H1 (cell line): ENCODE results near the gene APOO. TPM values are rescaled to one million over a fixed set of nuclear protein-coding genes. Genes with fewer than 3 reads are reported as not detected.

ENCODE experiments used
- CTCF ChIA-PET: fragments of 300-600 bp; sonication (Branson Sonifier 250); formaldehyde crosslinking; loops from one replicate; lab custom pipeline; 2021; ENCODE audit not compliant: partially characterized antibody; lab: Charles Lee
- POLR2A ChIA-PET: fragments of 300-600 bp; sonication (Branson Sonifier 250); formaldehyde crosslinking; loops from one replicate; lab custom pipeline; 2021; ENCODE audit warnings: inconsistent platforms; ENCODE audit not compliant: partially characterized antibody; lab: Charles Lee
- DNase-seq, 2 experiments: peaks; one replicate each; pipeline versions ENCODE4 v3.0.0 to v3.0.0-alpha.2; 2010 to 2022; ENCODE audit warnings: low spot score in 2 of 2, low read depth in 1 of 2, mixed read lengths in 1 of 2
- FAIRE-seq: peaks from 2 replicates; lab custom pipeline; 2011; peaks lifted over from hg19 to GRCh38; lab: Jason Lieb, UNC
- H2AFZ ChIP-seq: 2 replicates; pipeline ENCODE4 v1.8.1; 2012; ENCODE audit warnings: low read length, inconsistent platforms
- H2AK5ac ChIP-seq: 2 replicates; pipeline ENCODE4 v1.6.1; 2013; ENCODE audit warnings: low read depth, low read length
- H2BK120ac ChIP-seq: replicated peaks from 2 replicates; pipeline ENCODE3; 2013; ENCODE audit warnings: low read depth, low read length, inconsistent platforms
- H2BK12ac ChIP-seq: 2 replicates; pipeline ENCODE4 v1.6.1; 2013; ENCODE audit warnings: low read depth, low read length
- H2BK15ac ChIP-seq: 2 replicates; pipeline ENCODE4 v1.6.1; 2013; ENCODE audit warnings: low read length
- H2BK20ac ChIP-seq: 2 replicates; pipeline ENCODE4 v1.6.1; 2013; ENCODE audit warnings: low read length
- H2BK5ac ChIP-seq: 2 replicates; pipeline ENCODE4 v1.6.1; 2013; ENCODE audit warnings: low read depth, low read length
- H3K14ac ChIP-seq: 2 replicates; pipeline ENCODE4 v1.6.1; 2013; ENCODE audit warnings: inconsistent platforms; ENCODE audit not compliant: insufficient read length
- H3K18ac ChIP-seq: 2 replicates; pipeline ENCODE4 v1.6.1; 2013; ENCODE audit warnings: low read length; ENCODE audit errors: extremely low read depth
- H3K23ac ChIP-seq: 2 replicates; pipeline ENCODE4 v1.6.1; 2013; ENCODE audit warnings: inconsistent platforms; ENCODE audit not compliant: insufficient read length
- H3K23me2 ChIP-seq: 2 replicates; pipeline ENCODE4 v1.6.1; 2013; ENCODE audit warnings: low read depth, low read length
- H3K27ac ChIP-seq: 2 replicates; pipeline ENCODE4 v1.6.1; 2011; ENCODE audit warnings: low read depth, low read length, inconsistent platforms
- H3K27me3 ChIP-seq, 4 experiments: replicated peaks in 1 of 4; 1 replicate in 1 of 4; 2 replicates in 3 of 4; pipeline versions ENCODE4 v1.6.1 to v1.8.1; 2011 to 2013; ENCODE audit warnings: low read length in 3 of 4, mild to moderate bottlenecking in 3 of 4, inconsistent platforms in 2 of 4, mixed read lengths in 2 of 4, moderate library complexity in 1 of 4; ENCODE audit not compliant: control insufficient read depth in 3 of 4, insufficient read depth in 3 of 4; ENCODE audit errors: extremely low read depth in 1 of 4
- H3K36me3 ChIP-seq, 4 experiments: 2 replicates each; pipeline versions ENCODE4 v1.6.1 to v1.8.1; 2011 to 2013; ENCODE audit warnings: mild to moderate bottlenecking in 4 of 4, low read length in 3 of 4, moderate library complexity in 2 of 4, control low read depth in 1 of 4, inconsistent platforms in 1 of 4; ENCODE audit not compliant: insufficient read depth in 4 of 4, control insufficient read depth in 2 of 4
- H3K4ac ChIP-seq: replicated peaks from 2 replicates; pipeline ENCODE3; 2013; ENCODE audit warnings: low read length, low read depth, mixed read lengths, inconsistent platforms; ENCODE audit not compliant: insufficient read length
- H3K4me1 ChIP-seq, 4 experiments: replicated peaks in 1 of 4; 1 replicate in 1 of 4; 2 replicates in 3 of 4; pipeline versions ENCODE4 v1.6.1 to v1.8.1; 2011 to 2013; ENCODE audit warnings: low read length in 3 of 4, inconsistent platforms in 2 of 4, mixed read lengths in 1 of 4; ENCODE audit not compliant: insufficient read depth in 4 of 4, control insufficient read depth in 3 of 4
- H3K4me2 ChIP-seq, 2 experiments: 2 replicates each; pipeline versions ENCODE4 v1.6.1 to v1.8.1; 2011 to 2013; ENCODE audit warnings: low read depth in 2 of 2, low read length in 2 of 2, control low read depth in 1 of 2, inconsistent platforms in 1 of 2, mild to moderate bottlenecking in 1 of 2; ENCODE audit not compliant: insufficient read depth in 1 of 2
- H3K4me3 ChIP-seq, 4 experiments: fragments of 200-600, 300-600 bp in 1 of 4; sonication (generic), shearing (Covaris generic), sonication (Bioruptor Twin) in 1 of 4; 2 replicates each; pipeline versions ENCODE4 v1.5.1 to v1.8.1; 2011 to 2016; ENCODE audit warnings: low read length in 4 of 4, low read depth in 3 of 4, control low read depth in 2 of 4, inconsistent platforms in 2 of 4, mild to moderate bottlenecking in 2 of 4, mixed read lengths in 1 of 4, moderate library complexity in 1 of 4; ENCODE audit not compliant: insufficient read depth in 2 of 4; ENCODE audit errors: extremely low read depth in 1 of 4
- H3K56ac ChIP-seq: replicated peaks from 2 replicates; pipeline ENCODE3; 2013; ENCODE audit warnings: low read depth, mild to moderate bottlenecking, mixed read lengths, low read length, inconsistent platforms; ENCODE audit not compliant: insufficient read length
- H3K79me1 ChIP-seq: 2 replicates; pipeline ENCODE4 v1.6.1; 2013; ENCODE audit warnings: low read depth, low read length, control low read depth
- H3K79me2 ChIP-seq, 2 experiments: 2 replicates each; pipeline versions ENCODE4 v1.6.1 to v1.8.1; 2012 to 2013; ENCODE audit warnings: low read length in 2 of 2, mild to moderate bottlenecking in 2 of 2, inconsistent platforms in 1 of 2; ENCODE audit not compliant: insufficient read depth in 2 of 2, control insufficient read depth in 1 of 2
- H3K9ac ChIP-seq, 4 experiments: replicated peaks in 1 of 4; 1 replicate in 1 of 4; 2 replicates in 3 of 4; pipeline versions ENCODE4 v1.6.1 to v1.8.1; 2011 to 2013; ENCODE audit warnings: low read depth in 3 of 4, low read length in 3 of 4, control low read depth in 2 of 4, mild to moderate bottlenecking in 2 of 4, moderate library complexity in 2 of 4, inconsistent platforms in 1 of 4; ENCODE audit errors: extremely low read depth in 1 of 4
- H3K9me3 ChIP-seq, 2 experiments: 2 replicates each; pipeline versions ENCODE4 v1.6.1 to v1.8.1; 2012 to 2013; ENCODE audit warnings: mild to moderate bottlenecking in 2 of 2, moderate library complexity in 2 of 2, control low read depth in 1 of 2, inconsistent platforms in 1 of 2, low read depth in 1 of 2, low read length in 1 of 2, mixed read lengths in 1 of 2; ENCODE audit not compliant: insufficient read depth in 2 of 2
- H4K20me1 ChIP-seq, 2 experiments: replicated peaks in 1 of 2; 2 replicates each; pipeline versions ENCODE3 to v1.8.1; 2011 to 2013; ENCODE audit warnings: inconsistent platforms in 2 of 2, low read length in 2 of 2, mild to moderate bottlenecking in 1 of 2; ENCODE audit not compliant: insufficient read depth in 2 of 2, control insufficient read depth in 1 of 2
- H4K5ac ChIP-seq: 2 replicates; pipeline ENCODE4 v1.6.1; 2013; ENCODE audit warnings: low read length, low read depth, mixed read lengths, inconsistent platforms; ENCODE audit not compliant: insufficient read length
- H4K8ac ChIP-seq: 2 replicates; pipeline ENCODE4 v1.8.0; 2013; ENCODE audit warnings: mild to moderate bottlenecking, moderate library complexity, low read length, inconsistent platforms; ENCODE audit not compliant: insufficient read depth; ENCODE audit errors: extremely low read depth
- H4K91ac ChIP-seq: replicated peaks from 2 replicates; pipeline ENCODE3; 2013; ENCODE audit warnings: low read length, mixed read lengths, inconsistent platforms; ENCODE audit not compliant: insufficient read length
- ASH2L ChIP-seq: fragments of 200-600, 300-600 bp; sonication (generic); IDR thresholded peaks from one replicate; pipeline ENCODE4 v1.7.1; 2017; ENCODE audit warnings: low read length
- CHD1 ChIP-seq: IDR thresholded peaks from 2 replicates; pipeline ENCODE4 v1.6.1; 2012; ENCODE audit warnings: low read depth, low read length, improper control_type of control experiment
- CREB1 ChIP-seq: IDR thresholded peaks from 2 replicates; pipeline ENCODE4 v1.6.1; 2012; ENCODE audit warnings: inconsistent platforms
- EZH2 ChIP-seq: fragments of 200-600 bp; sonication (generic); IDR thresholded peaks from 2 replicates; pipeline ENCODE4 v1.7.1; 2012; ENCODE audit warnings: low read depth, mild to moderate bottlenecking, moderate library complexity, low read length, inconsistent platforms; ENCODE audit not compliant: severe bottlenecking
- GABPA ChIP-seq: IDR thresholded peaks from 2 replicates; pipeline ENCODE4 v1.6.1; 2011; ENCODE audit warnings: mild to moderate bottlenecking, low read length, moderate library complexity, borderline replicate concordance; ENCODE audit not compliant: insufficient read depth
- GTF2F1 ChIP-seq: IDR thresholded peaks from 2 replicates; pipeline ENCODE4 v1.6.1; 2012; ENCODE audit warnings: low read depth, low read length, improper control_type of control experiment, borderline replicate concordance
- HDAC2 ChIP-seq, 2 experiments: fragments of 300-600 bp in 1 of 2; sonication (generic) in 1 of 2; IDR thresholded peaks; 2 replicates each; pipeline ENCODE4 v1.6.1; 2011 to 2012; ENCODE audit warnings: low read depth in 2 of 2, low read length in 2 of 2, mild to moderate bottlenecking in 2 of 2, moderate library complexity in 2 of 2, borderline replicate concordance in 1 of 2, inconsistent platforms in 1 of 2
- JUND ChIP-seq: IDR thresholded peaks from 2 replicates; pipeline ENCODE4 v1.6.1; 2011; ENCODE audit warnings: mild to moderate bottlenecking, improper control_type of control experiment, low read length
- SIRT6 ChIP-seq: IDR thresholded peaks from one replicate; pipeline ENCODE4 v1.7.1; 2012; ENCODE audit warnings: low read length, inconsistent platforms
- TBP ChIP-seq: IDR thresholded peaks from 2 replicates; pipeline ENCODE4 v1.6.1; 2011; ENCODE audit warnings: low read depth, low read length, improper control_type of control experiment
- USF2 ChIP-seq: IDR thresholded peaks from 2 replicates; pipeline ENCODE4 v1.6.1; 2011; ENCODE audit warnings: low read length, improper control_type of control experiment
- YY1 ChIP-seq: IDR thresholded peaks from 2 replicates; pipeline ENCODE4 v1.6.1; 2011; ENCODE audit warnings: low read depth, mild to moderate bottlenecking, low read length
- ZNF274 ChIP-seq: IDR thresholded peaks from 2 replicates; pipeline ENCODE4 v1.7.0; 2012; ENCODE audit warnings: low read length, borderline replicate concordance; ENCODE audit errors: extremely low read depth
- WGBS, 2 experiments: shearing (Covaris generic) in 1 of 2; methylation state at CpG; one replicate each; pipeline versions ENCODE4 v1.1.6 to v1.1.7; 2013 to 2015; ENCODE audit warnings: low lambda C conversion rate in 2 of 2, mixed read lengths in 2 of 2, inconsistent platforms in 1 of 2, low coverage in 1 of 2, missing lambda C conversion rate in 1 of 2; ENCODE audit not compliant: insufficient replicate concordance in 2 of 2, insufficient coverage in 1 of 2, insufficient read length in 1 of 2; ENCODE audit errors: extremely low coverage in 1 of 2, missing lambda C conversion rate in 1 of 2; 5-methylcytosine and 5-hydroxymethylcytosine counted together
- polyA plus RNA-seq, 7 experiments: library from polyadenylated mRNA; depleted of rRNA in 3 of 7; stranded (reverse) in 5 of 7; unstranded in 2 of 7; fragments of >200 nt in 5 of 7; fragments of 200-250 nt in 2 of 7; gene quantifications; 1 replicate in 5 of 7; 2 replicates in 1 of 7; 4 replicates in 1 of 7; pipeline versions ENCODE4 v1.2.1 to v1.2.3, GENCODE V29; 2011 to 2013; ENCODE audit warnings: missing spikeins in 2 of 7, mixed read lengths in 2 of 7
- total RNA-seq: library from RNA; stranded (reverse); fragmentation: NEBNext Ultra II Directional; extraction: Animal tissue kit (Norgen Biotek cat#: 25700); gene quantifications from 2 replicates; pipeline ENCODE4 v1.2.1, GENCODE V29; 2021

Gene APOO
- total and polyA plus RNA-seq, 2 of the 8 experiments (the other 6 are each of a cell fraction or from before 2014, with no cell fraction given), result 25.7 to 45.0 TPM

DNA sequence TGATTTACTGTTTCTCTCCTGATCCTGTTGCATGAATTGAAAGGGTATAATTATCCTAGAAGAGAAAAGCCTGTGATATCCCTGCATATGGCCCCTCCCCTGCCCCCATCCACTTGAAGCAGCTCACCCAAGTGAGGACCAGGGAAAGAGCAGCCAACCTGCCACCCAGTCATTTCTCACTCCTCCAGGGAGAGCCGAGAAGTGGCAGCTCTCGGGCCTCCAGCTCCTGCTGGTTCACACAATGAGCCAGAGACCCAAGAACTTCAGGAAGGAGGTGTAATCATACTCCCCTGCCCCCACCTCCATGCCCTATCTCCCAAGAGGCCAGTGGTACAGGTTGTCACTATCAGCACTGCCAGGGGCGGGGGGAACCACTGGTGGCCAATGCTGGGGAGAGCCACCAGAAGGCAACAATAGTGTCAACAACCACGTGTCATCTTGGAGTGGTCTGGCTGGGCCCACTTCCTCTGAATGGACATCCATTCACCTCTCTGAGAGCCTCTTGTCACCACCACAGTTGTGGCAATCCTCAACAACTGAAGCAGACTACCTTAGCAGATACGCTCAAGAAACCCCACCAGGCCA is 42.9 kb downstream of the APOO start:
- DNase-seq, result no peak
- FAIRE-seq, result no peak
- H3K23me2 ChIP-seq, result no peaks in the 10 kb centered on the region
- H3K4me3 ChIP-seq, result no peak overlapping the region
- H3K4ac ChIP-seq, result no peak overlapping the region
- no peak overlapping the region for H2BK20ac ChIP-seq
- no peaks in the 10 kb centered on the region for H3K79me1 ChIP-seq
- no peaks in the 10 kb centered on the region for H3K79me2 ChIP-seq
- H4K91ac ChIP-seq, result no peak overlapping the region
- POLR2A ChIA-PET, result no interaction called here
- H3K36me3 ChIP-seq, result no peaks in the 10 kb centered on the region; a peak in 2 of 8 replicates
- no peak overlapping the region for H3K56ac ChIP-seq
- no peak overlapping the region for H2AFZ ChIP-seq
- H3K14ac ChIP-seq, result no peak overlapping the region
- no peak overlapping the region for H2BK5ac ChIP-seq
- WGBS, 2 experiments, result 89% methylated on average over 3 of the region's 5 CpGs; no CpG with 5 or more reads in 1 of the 2 experiments
- no peak overlapping the region for H2BK15ac ChIP-seq
- no peak overlapping the region for H3K18ac ChIP-seq
- H4K5ac ChIP-seq, result no peak overlapping the region
- no peak overlapping the region for H2BK120ac ChIP-seq
- H4K8ac ChIP-seq, result no peak overlapping the region; the same call in 1 of the 2 replicates
- H3K27me3 ChIP-seq, result no peaks in the 10 kb centered on the region
- no peak overlapping the region for H3K23ac ChIP-seq
- H2AK5ac ChIP-seq, result no peak overlapping the region
- no peak overlapping the region for H2BK12ac ChIP-seq
- H3K4me2 ChIP-seq, result no peak overlapping the region
- no peak overlapping the region for H3K27ac ChIP-seq
- no peaks in the 10 kb centered on the region for H4K20me1 ChIP-seq
- CTCF ChIA-PET, result interaction anchor here (1.0 kb wide), 1 partner anchor 129 kb away, joined by 4 read pairs; no protein-coding TSS in a partner anchor
- no peaks in the 10 kb centered on the region for H3K9me3 ChIP-seq
- H3K4me1 ChIP-seq, result no peaks in the 10 kb centered on the region
- no peak overlapping the region for H3K9ac ChIP-seq
- TF ChIP-seq USF2 (no peak), JUND (no peak), ASH2L (no peak), GABPA (no peak), YY1 (no peak), ZNF274 (no peak), HDAC2 (IDR thresholded peaks at IDR 0.05; ENCODE audit: borderline replicate concordance in 1 of 2, low read depth in 2 of 2, low read length in 2 of 2) (no peak), TBP (no peak), GTF2F1 (no peak), EZH2 (no peak), CHD1 (no peak), SIRT6 (no peak), CREB1 (no peak)
